Adrenal gland (tissue), 12 donors: ENCODE results near the gene DCTD. TPM values are rescaled to one million over a fixed set of nuclear protein-coding genes. Genes with fewer than 3 reads are reported as not detected.
A peak's percentile ranks its signal among the peaks of the same experiment; 100 is the strongest.

Source experiments
- DNase-seq, 7 donors: peaks; one replicate each; pipeline ENCODE4 v3.0.0-alpha.2; 2019 to 2020
- H3K27ac ChIP-seq, 5 donors: fragments of 200-600 bp; sonication (generic) in 4 of 5; 1 replicate in 3 of 5; 2 replicates in 2 of 5; pipeline versions ENCODE4 v1.5.1 to v1.8.0; 2016 to 2020; ENCODE audit warnings: mild to moderate bottlenecking in 1 of 5
- H3K27me3 ChIP-seq: fragments of 200-600 bp; 2 replicates; pipeline ENCODE4 v1.8.0; 2021
- H3K36me3 ChIP-seq, 2 donors: fragments of 200-600 bp; replicated peaks in 1 of 2; 1 replicate in 1 of 2; 2 replicates in 1 of 2; pipeline versions ENCODE4 v1.5.1 to v1.8.0; 2018 to 2022
- H3K4me1 ChIP-seq, 2 donors: fragments of 200-600 bp; replicated peaks in 1 of 2; 1 replicate in 1 of 2; 2 replicates in 1 of 2; pipeline versions ENCODE4 v1.5.1 to v1.8.0; 2018 to 2021
- H3K4me3 ChIP-seq, 4 donors: fragments of 200-600 bp; sonication (generic) in 3 of 4; one replicate each; pipeline ENCODE4 v1.5.1; 2016 to 2018
- H3K9me3 ChIP-seq, 3 donors: fragments of 200-600 bp; sonication (generic) in 1 of 3; replicated peaks in 1 of 3; 1 replicate in 2 of 3; 2 replicates in 1 of 3; pipeline versions ENCODE4 v1.5.1 to v1.8.0; 2016 to 2021
- POLR2A ChIP-seq, 2 donors: fragments of 450-650 bp; IDR thresholded peaks; one replicate each; pipeline ENCODE4 v1.6.1; 2017; ENCODE audit warnings: antibody characterized with exemption in 2 of 2, mild to moderate bottlenecking in 2 of 2, moderate library complexity in 1 of 2
- WGBS, 4 donors: extraction: QIAGEN DNeasy Blood & Tissue Kit in 2 of 4; methylation state at CpG; one replicate each; pipeline versions ENCODE4 v1.1.5 to v1.1.7; 2013 to 2017; 5-methylcytosine and 5-hydroxymethylcytosine counted together
- intact Hi-C, 2 donors: fragments of 100-400 bp; cut with DNase I; formaldehyde crosslinking; loops; one replicate each; pipeline versions ENCODE4 v1.14.1 to v1.15.0; 2022 to 2023
- polyA plus RNA-seq, 3 donors: library from polyadenylated mRNA; stranded (reverse); fragments of 200-250 nt in 2 of 3; fragments of 350-450 nt in 1 of 3; fragmentation: Illumina TruSeq in 1 of 3; extraction: RNeasy Lipid Tissue Mini Kit (QIAGEN cat#74804) in 1 of 3; gene quantifications; one replicate each; pipeline ENCODE4 v1.2.3, GENCODE V29; 2013 to 2014
- total RNA-seq, 9 donors: library from RNA; depleted of rRNA in 4 of 9; stranded (reverse); fragments of >200 nt in 4 of 9; fragments of 120-200 nt in 1 of 9; fragmentation: NEBNext Ultra II Directional in 1 of 9; extraction: Animal tissue kit (Norgen Biotek cat#: 25700) in 1 of 9; gene quantifications; one replicate each; pipeline versions ENCODE4 v1.1.0 to v1.2.4, GENCODE V29; 2013 to 2023
- TF ChIP-seq, protein P1 (sequence below), 6 experiments: fragments of 450-650 bp in 4 of 6; fragments of 200-600 bp in 2 of 6; sonication (generic) in 1 of 6; IDR thresholded peaks; 1 replicate in 5 of 6; 2 replicates in 1 of 6; pipeline versions ENCODE4 v1.5.1 to v1.8.0; 2016 to 2021; ENCODE audit warnings: antibody characterized with exemption in 6 of 6, mild to moderate bottlenecking in 2 of 6, moderate library complexity in 1 of 6
- donor health status: healthy with polysubstance abuse.
- donor health status: Bipolar disorder and iron deficiency.
- donor health status: DM: yes; HTN: yes; CAD: no.
- donor health status: DM: no; HTN: no; CAD: no.
- donor health status: DM: no; HTN: no; CAD: no.
- donor health status: DM: yes; HTN: yes; CAD: no.

The DCTD gene
- total and polyA plus RNA-seq, 12 donors, result 54.5 to 254 (median 126) TPM

DNA sequence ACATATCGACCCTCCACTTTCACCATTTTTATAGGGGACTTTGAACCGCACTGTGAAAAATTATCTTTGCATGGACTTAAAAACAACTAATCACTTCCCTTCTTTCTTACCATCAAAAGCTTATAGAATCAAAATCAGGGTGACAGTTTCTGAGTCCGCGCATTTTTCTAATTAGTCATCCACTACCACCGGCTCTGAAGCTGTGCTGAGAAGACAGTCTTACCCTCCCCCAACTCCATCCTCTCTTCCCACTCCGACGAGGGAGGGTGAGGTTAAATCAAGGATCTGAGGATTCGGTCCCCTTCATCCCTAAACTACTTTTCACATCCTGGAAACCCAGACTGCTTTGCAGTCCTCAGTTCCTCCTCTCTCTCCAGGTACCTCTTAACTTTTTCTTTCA, 4.2 kb downstream of the DCTD start:
- intact Hi-C loops, result no loop called here
- peaks cover 0 to 41% of the 10 kb centered on the region in 2 donors for H3K36me3 ChIP-seq

DNA sequence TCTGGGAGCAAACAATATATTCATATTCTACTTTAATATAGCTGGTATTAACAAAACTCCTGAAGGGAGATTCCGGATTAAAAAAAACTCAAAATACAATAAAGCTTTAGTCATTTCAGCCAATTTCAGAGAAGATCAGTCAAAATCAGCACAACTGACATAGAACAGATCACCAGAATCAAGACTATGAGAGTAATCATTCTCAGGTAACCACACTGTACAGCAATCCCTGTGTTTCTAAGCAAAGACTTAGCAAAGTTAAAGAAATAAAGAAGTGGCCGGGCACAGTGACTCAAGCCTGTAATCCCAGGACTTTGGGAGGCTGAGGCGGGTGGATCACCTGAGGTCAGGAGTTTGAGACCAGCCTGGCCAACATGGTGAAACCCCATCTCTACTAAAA, 9.1 kb downstream of the DCTD start:
- TF ChIP-seq, protein P1, sequence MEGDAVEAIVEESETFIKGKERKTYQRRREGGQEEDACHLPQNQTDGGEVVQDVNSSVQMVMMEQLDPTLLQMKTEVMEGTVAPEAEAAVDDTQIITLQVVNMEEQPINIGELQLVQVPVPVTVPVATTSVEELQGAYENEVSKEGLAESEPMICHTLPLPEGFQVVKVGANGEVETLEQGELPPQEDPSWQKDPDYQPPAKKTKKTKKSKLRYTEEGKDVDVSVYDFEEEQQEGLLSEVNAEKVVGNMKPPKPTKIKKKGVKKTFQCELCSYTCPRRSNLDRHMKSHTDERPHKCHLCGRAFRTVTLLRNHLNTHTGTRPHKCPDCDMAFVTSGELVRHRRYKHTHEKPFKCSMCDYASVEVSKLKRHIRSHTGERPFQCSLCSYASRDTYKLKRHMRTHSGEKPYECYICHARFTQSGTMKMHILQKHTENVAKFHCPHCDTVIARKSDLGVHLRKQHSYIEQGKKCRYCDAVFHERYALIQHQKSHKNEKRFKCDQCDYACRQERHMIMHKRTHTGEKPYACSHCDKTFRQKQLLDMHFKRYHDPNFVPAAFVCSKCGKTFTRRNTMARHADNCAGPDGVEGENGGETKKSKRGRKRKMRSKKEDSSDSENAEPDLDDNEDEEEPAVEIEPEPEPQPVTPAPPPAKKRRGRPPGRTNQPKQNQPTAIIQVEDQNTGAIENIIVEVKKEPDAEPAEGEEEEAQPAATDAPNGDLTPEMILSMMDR (IDR thresholded peaks at IDR 0.05), result no peak
- no peak for TF ChIP-seq POLR2A (IDR thresholded peaks at IDR 0.05)
- Histone ChIP-seq H3K9me3 (no peaks in the 10 kb centered on the region), H3K4me3 (no peak overlapping the region), H3K4me1 (peaks cover 8 to 73% of the 10 kb centered on the region in 2 donors), H3K27ac (peak overlapping the region in 1 of 5 donors; percentile 40), H3K36me3 (peaks cover 0 to 29% of the 10 kb centered on the region in 2 donors), H3K27me3 (no peaks in the 10 kb centered on the region)
- intact Hi-C loops, result no loop called here
- DNase-seq, result no peak
- 65 to 85% (median 80%) methylated on average over 3 of the region's 3 CpGs for WGBS, 4 donors

More for the DNA sequence above, 4.2 kb downstream of the DCTD start:
- peak overlapping the region in 1 of 5 donors; percentile 30 for H3K27ac ChIP-seq
- no peak overlapping the region for H3K4me3 ChIP-seq
- H3K4me1 ChIP-seq, result peaks cover 1 to 56% of the 10 kb centered on the region in 2 donors
- no peaks in the 10 kb centered on the region for H3K27me3 ChIP-seq
- no peaks in the 10 kb centered on the region for H3K9me3 ChIP-seq
- 68 to 76% (median 72%) methylated on average over 8 of the region's 8 CpGs for WGBS, 4 donors
- DNase-seq, result no peak
- TF ChIP-seq POLR2A (IDR thresholded peaks at IDR 0.05), result no peak
- TF ChIP-seq, protein P1 (IDR thresholded peaks at IDR 0.05), result no peak

DNA sequence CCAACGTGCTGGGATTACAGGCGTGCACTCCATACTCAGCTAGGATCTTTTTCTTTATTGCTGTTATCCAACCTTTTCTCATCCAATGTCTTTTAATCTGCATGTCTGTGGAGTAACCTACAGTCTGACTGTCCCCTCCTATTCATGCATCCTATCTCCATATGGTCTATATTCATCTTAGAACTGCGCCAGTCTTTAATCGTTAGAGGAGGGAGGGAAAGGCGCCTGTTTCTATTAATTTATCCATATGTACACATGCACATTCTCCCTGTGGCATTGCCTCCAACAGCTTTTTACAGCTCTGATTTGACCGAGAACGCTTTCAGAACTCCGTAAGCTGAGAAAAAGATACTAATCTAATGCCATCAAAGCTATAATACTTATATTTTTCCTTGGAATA, 9.8 kb downstream of the DCTD start:
- DNase-seq, result no peak
- WGBS, 4 donors, result 94 to 98% (median 96%) methylated on average over 8 of the region's 8 CpGs
- TF ChIP-seq POLR2A (IDR thresholded peaks at IDR 0.05), result no peak
- TF ChIP-seq, protein P1 (IDR thresholded peaks at IDR 0.05), result no peak
- no peaks in the 10 kb centered on the region for H3K27me3 ChIP-seq
- peaks cover 0 to 25% of the 10 kb centered on the region in 2 donors for H3K36me3 ChIP-seq
- peaks cover 8 to 71% of the 10 kb centered on the region in 2 donors for H3K4me1 ChIP-seq
- no peaks in the 10 kb centered on the region for H3K9me3 ChIP-seq
- no peak overlapping the region for H3K27ac ChIP-seq
- intact Hi-C loops, result no loop called here
- H3K4me3 ChIP-seq, result no peak overlapping the region

DNA sequence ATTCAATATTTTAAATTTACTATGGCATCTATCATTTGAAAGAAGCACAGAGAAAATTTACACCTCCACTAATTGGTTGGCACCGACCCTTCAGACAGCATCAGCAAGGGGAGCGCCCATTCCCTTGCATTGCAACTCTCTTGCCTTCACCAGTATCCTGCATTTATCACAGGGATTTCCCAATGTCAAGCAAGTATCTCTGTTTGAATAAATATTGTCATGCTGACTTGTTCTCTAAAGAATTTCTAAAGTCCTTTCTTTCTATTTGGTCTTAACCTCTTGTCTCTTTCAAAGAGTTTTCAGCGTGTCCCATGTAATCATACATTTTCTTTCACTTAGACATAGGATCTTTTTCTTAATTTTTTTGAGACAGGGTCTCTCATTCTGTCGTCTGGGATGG, 10.4 kb downstream of the DCTD start:
- no peaks in the 10 kb centered on the region for H3K9me3 ChIP-seq
- H3K27ac ChIP-seq, result no peak overlapping the region
- 94 to 97% (median 94%) methylated on average over 4 of the region's 4 CpGs for WGBS, 4 donors
- no peak for DNase-seq
- peaks cover 0 to 20% of the 10 kb centered on the region in 2 donors for H3K36me3 ChIP-seq
- TF ChIP-seq POLR2A (IDR thresholded peaks at IDR 0.05), result no peak
- TF ChIP-seq, protein P1 (IDR thresholded peaks at IDR 0.05), result no peak
- H3K27me3 ChIP-seq, result no peaks in the 10 kb centered on the region
- no peak overlapping the region for H3K4me3 ChIP-seq
- intact Hi-C loops, result no loop called here
- peaks cover 8 to 71% of the 10 kb centered on the region in 2 donors for H3K4me1 ChIP-seq
